GM18951 (cell line): ENCODE measurements around the gene DAAM2.

Source experiments
- POLR2A ChIP-seq: IDR thresholded peaks from 4 replicates; pipeline ENCODE4 v1.6.1; 2011; ENCODE audit warnings: mild to moderate bottlenecking; ENCODE audit not compliant: insufficient read length, insufficient read depth; ENCODE audit errors: extremely low read depth
- in situ Hi-C: fragments of 300-500 bp; cut with MboI; formaldehyde crosslinking; loops from one replicate; pipeline ENCODE4 v1.12.0; 2022; ENCODE audit warnings: low sequenced_read_pairs, mixed read lengths, inconsistent platforms; ENCODE audit not compliant: unreplicated experiment

Gene DAAM2

GRCh38 chr6:39834866-39835265 lies 42.7 kb downstream of the DAAM2 start:
- in situ Hi-C loops: no loop called here
- TF ChIP-seq POLR2A: no peak

GRCh38 chr6:39835821-39836295 lies 43.7 kb downstream of the DAAM2 start:
- TF ChIP-seq POLR2A: no peak
- in situ Hi-C loops: no loop called here

- no peak for TF ChIP-seq POLR2A
- in situ Hi-C loops: no loop called here
These were observed 44.4 kb downstream of the DAAM2 start for GRCh38 chr6:39836606-39837005.

- TF ChIP-seq POLR2A: no peak
- in situ Hi-C loops: no loop called here
These were observed 47.3 kb downstream of the DAAM2 start for GRCh38 chr6:39839445-39839844.

GRCh38 chr6:39840781-39841180 lies 48.6 kb downstream of the DAAM2 start:
- no peak for TF ChIP-seq POLR2A
- in situ Hi-C loops: no loop called here

- in situ Hi-C loops: no loop called here
- no peak for TF ChIP-seq POLR2A
These were observed 49.1 kb downstream of the DAAM2 start for GRCh38 chr6:39841291-39841690.

GRCh38 chr6:39841923-39842322 lies 49.7 kb downstream of the DAAM2 start:
- in situ Hi-C loops: no loop called here
- no peak for TF ChIP-seq POLR2A

GRCh38 chr6:39843305-39844020 lies 51.3 kb downstream of the DAAM2 start:
- in situ Hi-C loops: no loop called here

DNA sequence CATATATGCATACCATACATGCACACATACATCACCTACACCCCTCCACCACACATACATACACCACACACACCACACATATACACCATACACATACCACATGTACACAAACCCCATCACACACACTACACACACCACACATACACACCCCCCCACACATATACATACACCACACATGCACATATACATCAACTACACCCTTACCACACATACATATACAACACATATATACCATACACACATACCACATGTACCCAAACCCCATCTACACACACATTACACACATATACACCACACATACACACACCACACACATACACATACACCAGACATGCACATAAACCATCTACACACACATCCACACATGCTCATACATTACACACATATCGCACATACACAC lies 52.7 kb downstream of the DAAM2 start:
- TF ChIP-seq POLR2A: no peak
- in situ Hi-C loops: no loop called here

More at GRCh38 chr6:39843305-39844020, 51.3 kb downstream of the DAAM2 start:
- TF ChIP-seq POLR2A: no peak

DNA sequence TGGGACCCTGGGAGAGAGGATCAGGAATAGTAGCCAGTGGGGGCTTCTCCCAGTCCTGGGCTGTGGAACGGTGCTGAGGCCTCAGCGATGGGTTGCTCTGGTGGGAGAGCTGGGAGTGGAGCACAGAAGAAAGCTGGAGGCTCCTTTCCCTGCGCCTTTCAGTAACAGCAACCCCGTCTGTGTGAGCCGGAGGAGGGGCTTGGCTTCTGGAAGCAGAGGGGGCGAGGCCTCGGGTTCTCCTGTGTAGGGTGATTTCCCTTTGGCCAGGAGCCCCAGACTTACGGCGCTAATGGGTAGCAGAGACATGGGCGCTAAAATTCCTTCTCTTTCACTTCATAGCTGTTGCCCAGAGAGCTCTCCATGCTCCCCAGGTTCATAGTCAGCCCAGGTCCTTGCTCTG lies 55.0 kb downstream of the DAAM2 start:
- no peak for TF ChIP-seq POLR2A
- in situ Hi-C loops: no loop called here

DNA sequence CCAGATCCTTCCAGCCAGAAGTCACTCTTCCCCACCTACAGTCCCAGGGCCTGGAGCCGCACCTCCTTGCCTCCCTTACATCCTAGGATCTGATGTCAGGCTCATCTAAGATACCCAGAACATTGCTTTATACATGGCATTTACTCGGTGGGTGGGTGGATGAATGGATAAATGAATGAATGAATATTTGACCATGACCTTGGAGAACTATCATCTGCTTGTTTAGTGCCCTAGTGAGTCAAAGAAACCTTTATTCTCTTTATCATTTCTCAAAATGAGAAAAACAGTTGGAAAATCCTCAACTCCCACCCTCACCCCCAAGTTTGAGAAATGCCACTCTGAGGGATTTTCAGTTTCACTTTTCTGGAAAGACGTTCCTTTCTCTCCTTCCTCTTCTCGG lies 56.0 kb downstream of the DAAM2 start:
- in situ Hi-C loops: no loop called here
- TF ChIP-seq POLR2A: no peak

DNA sequence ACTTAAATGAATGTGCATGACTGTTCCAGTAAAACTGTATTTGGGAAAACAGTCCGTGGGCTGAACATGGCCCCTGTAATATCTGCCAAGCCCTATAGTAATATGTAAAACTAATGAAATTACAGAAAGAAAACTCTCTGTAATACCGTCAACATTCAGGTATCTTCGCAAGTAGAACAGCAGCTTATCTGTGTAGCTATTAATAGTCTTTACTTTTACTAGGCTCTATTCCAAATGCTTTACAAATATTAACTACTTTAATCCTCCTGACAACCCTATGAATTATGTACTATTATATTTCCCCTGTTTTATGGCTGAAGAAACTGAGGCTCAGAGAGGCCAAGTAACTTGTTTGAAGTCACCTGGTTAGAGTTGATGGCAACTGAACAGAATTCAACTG lies 57.1 kb downstream of the DAAM2 start:
- in situ Hi-C loops: no loop called here
- no peak for TF ChIP-seq POLR2A

- in situ Hi-C loops: no loop called here
- TF ChIP-seq POLR2A: no peak
These were observed 57.6 kb downstream of the DAAM2 start for GRCh38 chr6:39849764-39850163.

- no peak for TF ChIP-seq POLR2A
- in situ Hi-C loops: no loop called here
These were observed 58.6 kb downstream of the DAAM2 start for GRCh38 chr6:39850736-39851297.
